NCI-H524 (cell line): ENCODE data around the gene TUBGCP6.
A peak's percentile ranks its signal among the peaks of the same experiment; 100 is the strongest.

Experiments used
- DNase-seq, 2 experiments: peaks; one replicate each; lab custom pipeline; 2025; lab: John Stamatoyannopoulos, UW

TUBGCP6 gene

GRCh38 chr22:50244420-50245213 is at the start of gene TUBGCP6:
Gene TUBGCP6, minus strand, starts transcription at chr22:50245023. Its CDS starts 564 bp downstream, at chr22:50244459.
- DNase-seq, result peak; percentile 72 to 90

DNA sequence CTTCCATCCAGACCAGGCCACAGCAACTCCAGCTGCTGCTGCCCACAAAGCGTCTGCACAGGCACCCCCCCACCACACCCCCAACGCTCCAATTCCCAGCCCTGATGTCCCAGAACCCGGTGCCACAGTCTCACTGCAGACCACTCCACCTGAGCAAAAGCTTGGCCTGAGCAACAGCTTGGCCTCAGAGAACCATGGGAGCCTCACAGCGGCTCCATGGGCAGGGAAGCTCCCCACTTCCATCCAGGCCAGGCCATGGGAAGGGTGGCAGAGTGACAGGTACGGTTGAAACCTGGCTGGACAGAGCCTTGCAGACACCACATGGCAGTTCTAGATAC is 49.5 kb upstream of the TUBGCP6 start:
- DNase-seq, result no peak

- no peak for DNase-seq
Observed at GRCh38 chr22:50293441-50294318, 48.9 kb upstream of the TUBGCP6 start.

DNA sequence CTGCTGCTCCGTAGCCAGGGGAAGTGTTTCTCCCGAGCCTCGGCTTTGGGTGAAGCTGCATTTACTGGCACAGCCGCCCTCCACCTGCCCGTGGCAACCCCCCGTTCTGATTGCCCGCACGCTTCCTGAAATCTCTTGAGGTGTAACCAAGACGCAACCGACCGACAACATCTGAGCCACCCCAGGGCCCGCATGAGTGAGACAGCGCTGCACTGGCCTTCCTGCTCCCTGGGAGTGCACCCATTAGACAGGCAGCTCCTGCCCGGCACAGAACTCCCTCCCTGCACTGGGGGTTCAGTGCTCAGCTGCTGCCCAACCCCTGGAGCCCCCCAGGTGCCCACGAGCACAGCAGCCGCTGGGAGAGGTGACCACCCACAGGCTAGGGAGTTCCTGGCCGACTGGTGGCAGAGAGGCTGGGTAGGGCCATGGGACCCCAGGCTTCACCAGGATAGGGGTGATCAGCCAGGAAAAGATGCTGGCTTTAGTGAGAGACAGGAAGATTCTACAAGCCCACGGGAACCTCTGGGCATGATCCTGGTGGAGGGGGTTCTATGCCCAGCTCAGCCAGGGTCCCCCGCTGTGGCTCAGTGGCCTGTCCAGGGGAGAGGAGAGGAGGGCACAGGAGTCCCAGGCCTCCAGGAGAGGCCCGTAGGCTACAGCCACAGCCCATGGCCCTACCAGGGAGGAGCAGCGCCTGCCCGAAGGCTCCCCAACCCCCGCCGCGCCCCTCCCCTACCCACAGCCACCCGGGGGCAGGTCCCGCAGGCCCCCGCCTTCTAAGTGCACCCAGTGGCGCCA is 48.0 kb upstream of the TUBGCP6 start:
- no peak for DNase-seq

GRCh38 chr22:50289942-50290630 is 45.3 kb upstream of the TUBGCP6 start:
- DNase-seq, result no peak

GRCh38 chr22:50289151-50289941 is 44.5 kb upstream of the TUBGCP6 start:
- no peak for DNase-seq

GRCh38 chr22:50287731-50288130 is 42.9 kb upstream of the TUBGCP6 start:
- DNase-seq, result no peak

GRCh38 chr22:50286701-50287318 is 42.0 kb upstream of the TUBGCP6 start:
- no peak for DNase-seq

GRCh38 chr22:50286275-50286674 is 41.5 kb upstream of the TUBGCP6 start:
- no peak for DNase-seq

DNA sequence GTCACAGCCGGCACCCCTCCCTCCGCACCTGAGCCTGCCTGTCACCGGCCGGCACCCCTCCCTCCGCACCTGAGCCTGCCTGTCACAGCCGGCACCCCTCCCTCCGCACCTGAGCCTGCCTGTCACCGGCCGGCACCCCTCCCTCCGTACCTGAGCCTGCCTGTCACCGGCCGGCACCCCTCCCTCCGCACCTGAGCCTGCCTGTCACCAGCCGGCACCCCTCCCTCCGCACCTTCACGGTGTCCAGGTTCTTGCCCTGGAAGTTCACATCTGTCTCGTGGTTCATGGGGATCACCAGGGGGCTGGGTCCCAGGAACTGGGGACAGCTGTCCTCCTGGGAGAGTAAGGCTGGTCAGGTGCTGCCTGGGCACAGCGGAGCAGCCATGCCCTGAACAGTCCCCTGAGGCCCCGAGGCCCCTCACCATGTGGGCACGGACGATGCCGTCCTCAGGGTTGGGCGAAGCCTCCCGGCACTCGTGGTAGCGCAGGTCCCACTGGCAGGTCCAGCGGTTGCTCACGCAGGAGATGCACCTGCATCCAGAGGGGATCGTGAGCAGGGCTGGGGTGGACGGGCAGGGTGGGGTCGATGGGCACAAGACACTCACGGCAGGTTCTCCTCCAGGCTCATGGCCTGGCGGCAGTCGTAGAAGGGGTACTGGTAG is 40.9 kb upstream of the TUBGCP6 start:
- no peak for DNase-seq

DNA sequence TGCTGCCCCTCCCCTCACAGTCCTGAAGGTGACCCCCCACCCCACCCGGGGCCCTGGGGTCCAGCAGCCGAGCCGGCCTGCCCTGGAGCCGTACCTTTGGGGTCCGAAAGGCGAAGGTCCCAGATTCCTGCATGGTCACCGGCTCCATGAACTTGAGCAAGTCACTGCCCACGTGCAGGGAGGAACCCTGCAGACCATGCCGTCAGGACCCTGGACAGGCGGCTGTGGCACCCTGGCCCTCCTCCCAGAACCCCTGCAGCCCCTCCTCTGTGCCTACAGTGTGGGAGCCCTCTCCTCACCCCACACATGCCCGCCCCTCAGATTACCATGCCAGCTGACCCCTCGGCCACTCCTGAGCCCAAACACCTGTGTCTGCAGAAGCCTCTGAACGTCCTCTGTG is 39.7 kb upstream of the TUBGCP6 start:
- DNase-seq, result no peak

- no peak for DNase-seq
Observed at GRCh38 chr22:50283821-50284220, 39.0 kb upstream of the TUBGCP6 start.

GRCh38 chr22:50282361-50283155 is 37.7 kb upstream of the TUBGCP6 start:
- DNase-seq, result no peak

GRCh38 chr22:50281957-50282356 is 37.1 kb upstream of the TUBGCP6 start:
- DNase-seq, result no peak

DNA sequence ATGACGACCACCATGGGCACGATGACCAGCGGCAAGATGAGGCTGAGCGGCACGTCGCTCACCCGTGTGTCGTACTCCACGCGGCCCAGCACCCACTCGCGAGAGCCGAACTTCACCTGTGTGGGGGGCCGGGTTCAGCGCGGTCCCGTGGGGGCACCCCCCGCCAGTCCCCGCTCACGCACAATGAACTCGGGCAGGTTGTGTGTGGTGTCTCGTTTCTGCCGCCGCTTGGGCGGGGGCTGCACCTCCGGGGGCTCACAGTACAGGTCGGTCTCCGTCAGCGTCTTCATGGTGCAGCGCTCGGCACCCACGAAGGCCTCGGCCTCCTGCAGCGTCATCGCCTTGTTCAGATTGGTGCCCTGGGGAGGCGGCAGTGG is 36.5 kb upstream of the TUBGCP6 start:
- no peak for DNase-seq

GRCh38 chr22:50280708-50281383 is 36.0 kb upstream of the TUBGCP6 start:
- no peak for DNase-seq

DNA sequence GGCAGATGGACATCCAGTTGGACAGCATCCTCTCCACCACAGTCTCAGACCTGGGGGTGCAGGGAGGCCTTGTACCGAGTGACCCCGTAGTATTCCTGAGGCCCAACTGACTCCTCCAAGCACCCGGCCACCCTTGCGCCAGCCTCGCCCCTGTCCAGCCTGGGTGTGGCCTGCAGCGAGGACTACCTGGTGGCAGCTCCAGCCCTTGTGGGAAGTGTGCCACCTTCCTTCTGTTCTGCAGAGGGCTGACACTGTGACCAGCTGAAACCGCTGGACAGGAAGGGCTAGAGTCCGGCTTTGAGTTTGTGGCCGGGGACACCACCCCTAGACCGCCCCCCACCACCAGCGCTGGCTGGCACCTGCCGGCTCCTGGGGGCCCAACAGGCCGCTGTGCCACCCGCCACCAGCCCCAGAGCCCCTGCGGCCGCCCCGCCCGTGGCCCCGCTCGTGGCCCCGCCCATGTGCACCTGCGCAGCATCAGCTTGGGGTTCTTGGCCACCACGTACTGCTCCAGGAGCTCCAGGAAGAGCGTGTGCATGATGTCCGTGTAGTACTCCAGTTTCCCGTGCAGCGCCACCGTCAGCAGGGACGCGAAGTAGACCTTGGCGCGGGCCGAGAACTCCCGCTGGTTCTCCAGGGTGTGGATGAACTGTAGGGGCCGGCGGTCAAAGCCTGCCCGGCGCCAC is 35.3 kb upstream of the TUBGCP6 start:
- DNase-seq, result no peak
